ENCODE measurements around the gene UCP1.

UCP1 gene

GRCh38 chr4:140559696-140560095 lies 9.1 kb downstream of the UCP1 start:
- no peak for TF ChIP-seq TARDBP (IDR thresholded peaks at IDR 0.05)
- TF ChIP-seq, protein P1, sequence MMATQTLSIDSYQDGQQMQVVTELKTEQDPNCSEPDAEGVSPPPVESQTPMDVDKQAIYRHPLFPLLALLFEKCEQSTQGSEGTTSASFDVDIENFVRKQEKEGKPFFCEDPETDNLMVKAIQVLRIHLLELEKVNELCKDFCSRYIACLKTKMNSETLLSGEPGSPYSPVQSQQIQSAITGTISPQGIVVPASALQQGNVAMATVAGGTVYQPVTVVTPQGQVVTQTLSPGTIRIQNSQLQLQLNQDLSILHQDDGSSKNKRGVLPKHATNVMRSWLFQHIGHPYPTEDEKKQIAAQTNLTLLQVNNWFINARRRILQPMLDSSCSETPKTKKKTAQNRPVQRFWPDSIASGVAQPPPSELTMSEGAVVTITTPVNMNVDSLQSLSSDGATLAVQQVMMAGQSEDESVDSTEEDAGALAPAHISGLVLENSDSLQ (IDR thresholded peaks at IDR 0.05): no peak
- no peak for TF ChIP-seq FOXA1 (IDR thresholded peaks at IDR 0.05)
- TF ChIP-seq SP1 (IDR thresholded peaks at IDR 0.05): no peak
- TF ChIP-seq ARNT (IDR thresholded peaks at IDR 0.05): no peak
- no peak for TF ChIP-seq L3MBTL2 (conservative IDR thresholded peaks at IDR 0.05)
- TF ChIP-seq FOXK2 (IDR thresholded peaks at IDR 0.05): no peak
- no peak for TF ChIP-seq LEF1 (IDR thresholded peaks at IDR 0.05; ENCODE audit: borderline replicate concordance)
- TF ChIP-seq SUZ12 (IDR thresholded peaks at IDR 0.05): no peak
- TF ChIP-seq ZNF384 (IDR thresholded peaks at IDR 0.05): no peak
- TF ChIP-seq CTBP1 (IDR thresholded peaks at IDR 0.05; ENCODE audit: borderline replicate concordance): no peak
- no peak for TF ChIP-seq HDGF (IDR thresholded peaks at IDR 0.05; ENCODE audit: borderline replicate concordance)
- TF ChIP-seq FOXM1 (IDR thresholded peaks at IDR 0.05; ENCODE audit: borderline replicate concordance): no peak
- no peak for TF ChIP-seq ELF4 (IDR thresholded peaks at IDR 0.05)
- ChIA-PET POLR2A (no interaction called here), CTCF (no interaction called here)
- no peak for DNase-seq (ENCODE audit: extremely low spot score)

DNA sequence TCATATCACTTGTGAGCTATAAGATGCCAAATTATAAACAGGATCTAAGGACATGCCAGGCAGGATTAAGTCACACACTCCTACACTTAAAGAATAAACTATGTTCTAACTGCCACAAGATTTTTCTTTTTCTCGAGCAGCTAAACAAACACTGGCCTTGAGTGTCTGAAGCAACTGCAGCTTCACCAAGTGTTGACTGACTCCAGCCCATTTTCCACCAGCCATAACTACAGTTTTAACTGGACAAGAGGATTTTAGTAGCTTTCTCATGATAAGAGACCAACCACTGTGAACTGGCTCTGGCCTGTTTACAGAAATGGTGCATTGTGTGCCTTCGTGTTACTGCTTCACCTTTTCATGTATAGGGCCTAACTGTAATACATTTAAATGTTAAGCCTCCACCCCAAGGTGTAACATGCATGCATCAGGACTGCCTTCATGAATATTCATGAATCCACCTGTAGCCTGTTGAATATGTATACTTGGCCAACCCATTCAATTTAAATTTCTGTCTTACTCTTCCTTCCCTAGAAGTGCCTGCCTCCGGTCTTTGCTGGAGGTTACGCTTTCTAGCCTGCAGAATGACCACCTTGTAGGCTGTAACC lies 10.8 kb downstream of the UCP1 start:
- POLR2A ChIA-PET: no interaction called here
- TF ChIP-seq SP1 (IDR thresholded peaks at IDR 0.05) (no peak), FOXK2 (IDR thresholded peaks at IDR 0.05) (no peak), L3MBTL2 (conservative IDR thresholded peaks at IDR 0.05) (no peak), LEF1 (IDR thresholded peaks at IDR 0.05; ENCODE audit: borderline replicate concordance) (no peak), ELF4 (IDR thresholded peaks at IDR 0.05) (no peak), FOXA1 (IDR thresholded peaks at IDR 0.05) (no peak), SUZ12 (IDR thresholded peaks at IDR 0.05) (no peak), BHLHE40 (IDR thresholded peaks at IDR 0.05; ENCODE audit: borderline replicate concordance) (no peak), CTBP1 (IDR thresholded peaks at IDR 0.05; ENCODE audit: borderline replicate concordance) (no peak), FOXM1 (IDR thresholded peaks at IDR 0.05; ENCODE audit: borderline replicate concordance) (no peak), TARDBP (IDR thresholded peaks at IDR 0.05) (no peak), ZNF384 (IDR thresholded peaks at IDR 0.05) (no peak), HDGF (IDR thresholded peaks at IDR 0.05; ENCODE audit: borderline replicate concordance) (no peak), ARNT (IDR thresholded peaks at IDR 0.05) (no peak), NFRKB (IDR thresholded peaks at IDR 0.05) (no peak)
- TF ChIP-seq, protein P1 (IDR thresholded peaks at IDR 0.05): no peak
- no peak for DNase-seq (ENCODE audit: extremely low spot score)
- CTCF ChIA-PET: interaction anchor here (0.6 kb wide), 2 partner anchors 43 to 176 kb away, joined by 3 read pairs; no protein-coding TSS in a partner anchor

- DNase-seq (ENCODE audit: extremely low spot score): no peak
- POLR2A ChIA-PET: no interaction called here
- CTCF ChIA-PET: no interaction called here
- TF ChIP-seq CTBP1 (IDR thresholded peaks at IDR 0.05; ENCODE audit: borderline replicate concordance) (no peak), LEF1 (IDR thresholded peaks at IDR 0.05; ENCODE audit: borderline replicate concordance) (no peak), FOXM1 (IDR thresholded peaks at IDR 0.05; ENCODE audit: borderline replicate concordance) (no peak), HDGF (IDR thresholded peaks at IDR 0.05; ENCODE audit: borderline replicate concordance) (no peak), SUZ12 (IDR thresholded peaks at IDR 0.05) (no peak), ZNF384 (IDR thresholded peaks at IDR 0.05) (no peak), FOXK2 (IDR thresholded peaks at IDR 0.05) (no peak), L3MBTL2 (conservative IDR thresholded peaks at IDR 0.05) (no peak), ELF4 (IDR thresholded peaks at IDR 0.05) (no peak), SP1 (IDR thresholded peaks at IDR 0.05) (no peak), TARDBP (IDR thresholded peaks at IDR 0.05) (no peak), BHLHE40 (IDR thresholded peaks at IDR 0.05; ENCODE audit: borderline replicate concordance) (no peak), FOXA1 (IDR thresholded peaks at IDR 0.05) (no peak), NFRKB (IDR thresholded peaks at IDR 0.05) (no peak), ARNT (IDR thresholded peaks at IDR 0.05) (no peak)
- TF ChIP-seq, protein P1 (IDR thresholded peaks at IDR 0.05): no peak
Measured at GRCh38 chr4:140556372-140557085, 12.2 kb downstream of the UCP1 start.

GRCh38 chr4:140533951-140534480 lies 34.7 kb downstream of the UCP1 start:
- POLR2A ChIA-PET: no interaction called here
- TF ChIP-seq ARNT (IDR thresholded peaks at IDR 0.05): no peak
- TF ChIP-seq ELF4 (IDR thresholded peaks at IDR 0.05): no peak
- no peak for TF ChIP-seq FOXM1 (IDR thresholded peaks at IDR 0.05; ENCODE audit: borderline replicate concordance)
- TF ChIP-seq L3MBTL2 (conservative IDR thresholded peaks at IDR 0.05): no peak
- no peak for TF ChIP-seq SP1 (IDR thresholded peaks at IDR 0.05)
- TF ChIP-seq SUZ12 (IDR thresholded peaks at IDR 0.05): no peak
- TF ChIP-seq TARDBP (IDR thresholded peaks at IDR 0.05): no peak
- no peak for TF ChIP-seq BHLHE40 (IDR thresholded peaks at IDR 0.05; ENCODE audit: borderline replicate concordance)
- no peak for TF ChIP-seq HDGF (IDR thresholded peaks at IDR 0.05; ENCODE audit: borderline replicate concordance)
- TF ChIP-seq CTBP1 (IDR thresholded peaks at IDR 0.05; ENCODE audit: borderline replicate concordance): no peak
- TF ChIP-seq LEF1 (IDR thresholded peaks at IDR 0.05; ENCODE audit: borderline replicate concordance): no peak
- no peak for TF ChIP-seq ZNF384 (IDR thresholded peaks at IDR 0.05)
- TF ChIP-seq FOXA1 (IDR thresholded peaks at IDR 0.05): no peak
- no peak for TF ChIP-seq NFRKB (IDR thresholded peaks at IDR 0.05)
- TF ChIP-seq FOXK2 (IDR thresholded peaks at IDR 0.05): no peak
- TF ChIP-seq, protein P1 (IDR thresholded peaks at IDR 0.05): no peak
- CTCF ChIA-PET: no interaction called here
- no peak for DNase-seq (ENCODE audit: extremely low spot score)
